Activated CD8-positive, alpha-beta memory T cell treated with anti-CD3 and anti-CD28 coated beads, Interleukin-2, amount 10 ng/mL, durations not matched to agents 7 days and 5 days (primary cell): ENCODE results near the gene SH3BGR. TPM values are rescaled to one million over a fixed set of nuclear protein-coding genes. Genes with fewer than 3 reads are reported as not detected.

Experiments used
- ATAC-seq: fragments of 150-1000 bp; cut with Tn5 transposase; one replicate; pipeline ENCODE4 v1.10.0; 2021; ENCODE audit warnings: moderate library complexity
- CTCF ChIA-PET: fragments of 350-600 bp; sonication (Branson Sonifier 250); formaldehyde crosslinking; loops from one replicate; lab custom pipeline; 2021; ENCODE audit warnings: antibody characterized with exemption; lab: Charles Lee
- DNase-seq: peaks from one replicate; pipeline ENCODE4 v3.0.0-alpha.2; 2020
- H3K27ac Mint-ChIP-seq: one replicate; pipeline ENCODE4 v1.8.0; 2021; ENCODE audit warnings: mild to moderate bottlenecking, mixed read lengths
- H3K27me3 Mint-ChIP-seq: one replicate; pipeline ENCODE4 v1.8.0; 2021; ENCODE audit warnings: mixed read lengths
- H3K36me3 Mint-ChIP-seq: one replicate; pipeline ENCODE4 v1.8.0; 2021; ENCODE audit warnings: mild to moderate bottlenecking, mixed read lengths
- H3K4me1 Mint-ChIP-seq: one replicate; pipeline ENCODE4 v1.8.0; 2021; ENCODE audit warnings: mixed read lengths
- H3K4me3 Mint-ChIP-seq: one replicate; pipeline ENCODE4 v1.8.0; 2021; ENCODE audit warnings: mild to moderate bottlenecking, moderate library complexity, mixed read lengths
- H3K9me3 Mint-ChIP-seq: one replicate; pipeline ENCODE4 v1.8.0; 2022; ENCODE audit warnings: low read depth, mixed read lengths
- total RNA-seq, 2 experiments: library from RNA; stranded (reverse); gene quantifications; one replicate each; pipeline ENCODE4 v1.2.3, GENCODE V29; 2021

Gene SH3BGR
- total RNA-seq, 2 experiments from 2014 or later = 0.93 to 1.9 TPM

DNA sequence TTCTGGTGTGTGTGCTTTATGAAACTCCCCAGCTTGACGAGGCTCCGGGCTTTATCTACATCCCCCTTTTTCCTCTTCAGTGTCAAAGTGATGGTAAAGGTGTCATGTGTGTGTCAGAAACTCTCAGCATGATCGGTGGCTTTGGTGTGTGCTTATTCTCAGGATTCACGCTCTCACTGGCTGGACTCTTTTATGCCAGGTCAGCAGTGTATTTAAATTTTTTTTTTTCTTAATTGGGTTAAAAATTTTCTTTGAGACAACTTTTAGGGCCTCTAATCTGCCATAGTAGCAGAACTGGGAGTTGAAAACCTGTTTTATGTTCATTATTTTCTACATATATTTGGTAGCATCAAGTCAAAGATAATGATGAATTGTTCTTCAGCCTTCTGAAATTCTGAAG, 21.0 kb downstream of the SH3BGR start:
- Mint-ChIP-seq H3K27ac (no peak overlapping the region), H3K4me3 (no peak overlapping the region), H3K4me1 (no peaks in the 10 kb centered on the region), H3K9me3 (no peaks in the 10 kb centered on the region), H3K27me3 (no peaks in the 10 kb centered on the region), H3K36me3 (no peaks in the 10 kb centered on the region)
- DNase-seq = no peak
- CTCF ChIA-PET = no interaction called here
- ATAC-seq = no peak

DNA sequence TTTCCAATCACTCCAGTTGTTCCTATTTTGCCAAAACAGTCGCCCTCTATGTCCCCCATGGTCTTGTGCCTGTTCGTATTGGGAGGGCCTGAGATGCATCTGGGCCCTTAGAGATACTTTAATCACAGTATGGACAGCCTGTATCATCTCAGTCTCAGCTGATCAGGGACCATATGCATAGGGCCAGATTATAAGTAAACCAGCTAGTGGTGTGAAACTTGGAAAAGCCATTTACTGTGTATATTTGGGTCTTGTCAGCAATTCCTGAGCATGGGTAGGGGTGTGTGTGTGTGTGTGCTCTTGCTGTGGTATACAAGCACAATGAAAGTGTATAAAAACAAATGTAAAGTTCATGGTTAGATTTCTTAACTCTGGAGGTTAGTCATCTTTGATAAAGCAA, 22.8 kb downstream of the SH3BGR start:
- Mint-ChIP-seq H3K4me1 (no peaks in the 10 kb centered on the region), H3K36me3 (no peaks in the 10 kb centered on the region), H3K9me3 (no peaks in the 10 kb centered on the region), H3K27ac (no peak overlapping the region), H3K4me3 (no peak overlapping the region), H3K27me3 (no peaks in the 10 kb centered on the region)
- ATAC-seq (no peak), DNase-seq (no peak)
- CTCF ChIA-PET = no interaction called here

DNA sequence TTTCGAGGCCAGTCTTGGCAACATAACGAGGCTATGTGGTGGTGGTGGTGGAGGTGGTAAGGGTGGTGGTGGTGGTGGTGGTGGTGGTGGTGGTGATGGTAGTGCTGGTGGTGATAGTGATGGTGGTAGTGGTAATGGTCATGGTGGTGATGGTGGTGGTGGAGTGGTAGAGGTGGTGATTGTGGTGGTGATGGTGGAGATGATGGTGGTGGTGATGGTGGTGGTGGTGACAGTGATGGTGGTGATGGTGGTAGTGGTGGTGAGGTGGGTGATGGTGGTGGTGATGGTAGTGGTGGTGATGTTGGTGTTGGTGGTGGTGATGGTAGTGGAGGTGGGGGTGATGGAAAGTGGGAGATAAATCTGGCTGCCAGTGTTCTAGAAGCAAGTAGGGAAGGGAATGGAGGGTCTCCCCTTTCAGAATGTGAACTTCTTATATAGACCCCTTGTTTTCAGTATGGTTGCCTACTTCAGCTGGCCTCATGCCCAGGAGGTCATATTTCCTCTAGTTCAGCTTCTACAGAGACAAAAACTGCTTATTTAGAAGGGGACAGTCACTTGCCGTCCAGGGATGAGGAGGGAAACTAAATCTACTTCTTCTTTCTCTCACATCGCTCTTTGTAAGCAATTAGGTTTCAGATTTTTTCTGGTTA, 27.5 kb downstream of the SH3BGR start:
- H3K36me3 Mint-ChIP-seq = no peaks in the 10 kb centered on the region
- ATAC-seq (no peak), DNase-seq (no peak)
- CTCF ChIA-PET = no interaction called here
- no peaks in the 10 kb centered on the region for H3K9me3 Mint-ChIP-seq
- no peaks in the 10 kb centered on the region for H3K27me3 Mint-ChIP-seq
- no peaks in the 10 kb centered on the region for H3K4me1 Mint-ChIP-seq
- H3K27ac Mint-ChIP-seq = no peak overlapping the region
- H3K4me3 Mint-ChIP-seq = no peak overlapping the region

DNA sequence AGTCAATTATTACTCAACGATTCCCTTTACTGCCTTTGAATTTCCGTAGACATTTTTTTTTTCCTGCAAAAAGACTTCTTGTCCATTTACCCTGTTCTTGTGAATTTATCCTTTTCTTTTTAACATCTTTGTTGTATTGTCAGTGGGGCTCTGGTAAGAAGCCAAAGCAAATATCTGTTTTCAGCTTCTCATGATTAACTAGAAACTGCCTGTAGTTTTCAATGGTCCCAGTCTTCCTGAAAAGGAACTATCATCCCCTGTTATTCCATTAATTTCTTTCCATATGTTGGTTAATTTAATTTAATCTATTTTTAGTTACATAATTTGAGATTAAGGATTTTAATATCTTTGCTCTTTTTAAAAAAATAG, 28.0 kb downstream of the SH3BGR start:
- Mint-ChIP-seq H3K4me1 (no peaks in the 10 kb centered on the region), H3K27me3 (no peaks in the 10 kb centered on the region), H3K9me3 (no peaks in the 10 kb centered on the region), H3K4me3 (no peak overlapping the region), H3K27ac (no peak overlapping the region), H3K36me3 (no peaks in the 10 kb centered on the region)
- DNase-seq (no peak), ATAC-seq (no peak)
- CTCF ChIA-PET = no interaction called here

DNA sequence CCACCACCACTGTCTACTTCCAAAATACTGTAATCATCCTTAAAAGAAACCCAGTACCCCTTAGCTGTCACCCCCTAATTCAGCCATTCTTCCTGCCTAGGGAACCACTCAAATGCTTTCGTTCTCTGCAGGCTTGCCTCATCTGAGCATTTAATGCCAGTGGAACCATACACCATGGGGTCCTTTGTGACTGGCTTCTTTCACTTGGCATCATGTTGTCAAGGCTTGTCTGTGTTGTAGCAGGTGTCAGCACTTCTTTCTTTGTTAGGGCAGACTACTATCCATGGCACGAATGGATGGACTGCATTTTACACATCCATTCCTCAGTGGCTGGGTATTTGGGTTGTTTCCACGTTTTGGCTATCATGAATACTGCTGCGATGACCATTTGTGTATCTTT, 28.5 kb downstream of the SH3BGR start:
- ATAC-seq (no peak), DNase-seq (no peak)
- Mint-ChIP-seq H3K27ac (no peak overlapping the region), H3K36me3 (no peaks in the 10 kb centered on the region), H3K4me3 (no peak overlapping the region), H3K4me1 (no peaks in the 10 kb centered on the region), H3K27me3 (no peaks in the 10 kb centered on the region), H3K9me3 (no peaks in the 10 kb centered on the region)
- CTCF ChIA-PET = no interaction called here

DNA sequence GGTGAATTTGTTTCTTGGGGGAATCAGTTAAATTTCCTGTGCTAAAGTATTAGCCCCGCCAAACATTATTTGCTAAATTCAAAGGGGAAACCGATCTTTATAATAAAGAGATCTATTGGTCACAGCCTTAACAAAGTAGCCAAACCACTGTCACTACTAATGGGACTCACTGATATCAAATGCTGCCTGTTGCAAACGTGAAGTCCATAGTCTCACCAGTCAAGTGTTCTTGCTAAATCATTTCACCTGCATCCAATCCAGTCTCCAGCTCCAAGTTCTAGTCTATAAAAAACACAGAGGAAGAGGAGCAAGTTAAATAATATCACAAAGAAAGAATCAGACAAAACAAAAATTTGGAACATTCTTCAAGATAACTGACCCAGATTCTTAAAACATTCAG, 30.1 kb downstream of the SH3BGR start:
- Mint-ChIP-seq H3K9me3 (no peaks in the 10 kb centered on the region), H3K4me1 (no peaks in the 10 kb centered on the region), H3K27ac (no peak overlapping the region), H3K36me3 (no peaks in the 10 kb centered on the region), H3K4me3 (no peak overlapping the region), H3K27me3 (no peaks in the 10 kb centered on the region)
- ATAC-seq = no peak
- CTCF ChIA-PET = no interaction called here
- no peak for DNase-seq

DNA sequence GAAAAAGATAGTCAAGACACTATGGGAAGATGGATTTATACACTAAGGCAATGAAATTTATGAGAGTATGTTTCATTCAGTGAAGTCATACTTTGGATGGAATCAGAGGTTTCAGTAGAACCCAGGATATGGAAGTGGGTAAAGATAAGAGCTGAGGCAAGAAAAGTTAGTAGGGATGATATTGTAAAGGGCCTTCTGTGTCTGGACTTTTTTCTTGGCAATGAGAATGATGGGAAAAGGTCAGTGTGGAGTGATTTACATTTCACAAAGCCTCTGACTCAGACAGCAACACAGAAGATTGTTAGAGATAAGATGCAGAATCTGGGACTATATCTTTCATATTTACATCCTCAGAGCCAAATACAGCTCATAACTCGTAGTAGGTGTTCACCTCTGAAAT, 32.1 kb downstream of the SH3BGR start:
- CTCF ChIA-PET = no interaction called here
- H3K4me3 Mint-ChIP-seq = no peak overlapping the region
- no peaks in the 10 kb centered on the region for H3K36me3 Mint-ChIP-seq
- DNase-seq (no peak), ATAC-seq (no peak)
- no peaks in the 10 kb centered on the region for H3K27me3 Mint-ChIP-seq
- H3K9me3 Mint-ChIP-seq = no peaks in the 10 kb centered on the region
- no peak overlapping the region for H3K27ac Mint-ChIP-seq
- H3K4me1 Mint-ChIP-seq = no peaks in the 10 kb centered on the region

DNA sequence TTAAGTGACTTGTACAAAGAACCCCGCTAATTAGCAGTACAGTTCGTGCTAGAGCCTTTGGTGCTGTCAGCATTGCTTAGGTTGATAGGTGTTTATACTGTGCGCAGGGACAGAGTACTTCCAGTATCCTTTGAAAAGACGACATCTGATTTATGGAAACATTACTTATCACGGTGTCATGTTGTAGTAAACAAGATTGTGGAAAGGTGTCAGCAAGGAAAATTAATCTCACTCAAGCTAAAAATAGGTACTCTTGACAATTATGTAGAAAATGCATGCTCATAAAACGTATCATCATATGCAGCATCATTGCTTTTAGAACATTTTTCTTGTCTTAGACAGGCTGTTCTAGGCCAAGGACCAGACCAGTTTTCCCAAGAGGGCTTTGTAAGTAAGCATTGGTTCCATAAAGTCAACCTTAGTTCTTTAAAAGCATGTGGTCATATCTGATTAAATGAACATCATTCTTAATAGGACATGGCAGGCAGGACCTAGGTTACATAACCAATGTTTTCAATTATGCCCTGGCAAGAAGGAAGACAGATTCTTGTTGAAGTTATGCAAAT, 33.0 kb downstream of the SH3BGR start:
- no peaks in the 10 kb centered on the region for H3K9me3 Mint-ChIP-seq
- CTCF ChIA-PET = no interaction called here
- ATAC-seq (no peak), DNase-seq (no peak)
- no peaks in the 10 kb centered on the region for H3K27me3 Mint-ChIP-seq
- no peak overlapping the region for H3K27ac Mint-ChIP-seq
- no peaks in the 10 kb centered on the region for H3K4me1 Mint-ChIP-seq
- no peaks in the 10 kb centered on the region for H3K36me3 Mint-ChIP-seq
- H3K4me3 Mint-ChIP-seq = no peak overlapping the region

DNA sequence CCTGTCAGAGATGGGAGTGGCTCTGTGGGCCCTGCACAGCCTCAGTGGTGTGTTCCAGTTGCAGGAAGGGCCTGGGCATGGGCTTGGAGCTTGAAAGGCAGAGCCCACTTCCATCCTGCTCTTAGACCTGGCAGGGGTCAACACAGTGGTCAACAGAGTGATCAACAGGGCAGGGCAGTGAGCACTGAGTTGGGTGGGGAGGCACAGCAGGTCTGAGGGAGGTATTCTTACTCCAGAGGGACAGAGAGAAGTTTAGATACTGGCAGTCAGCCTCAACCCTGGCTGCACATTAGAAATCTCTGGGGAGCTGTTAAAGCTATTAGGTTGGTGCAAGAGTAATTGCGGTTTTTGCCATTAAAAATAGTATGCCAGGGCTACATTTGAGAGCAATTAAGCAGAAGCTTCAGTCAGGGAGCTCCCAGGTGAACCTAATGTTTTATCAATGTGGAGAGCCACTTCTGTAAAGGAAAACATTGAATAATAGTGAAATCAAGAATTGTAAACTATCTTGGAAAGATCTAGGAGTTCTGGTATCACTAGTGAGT, 37.7 kb downstream of the SH3BGR start:
- H3K27me3 Mint-ChIP-seq = no peaks in the 10 kb centered on the region
- ATAC-seq = no peak
- no peak for DNase-seq
- H3K9me3 Mint-ChIP-seq = no peaks in the 10 kb centered on the region
- no peak overlapping the region for H3K4me3 Mint-ChIP-seq
- H3K36me3 Mint-ChIP-seq = no peaks in the 10 kb centered on the region
- no peaks in the 10 kb centered on the region for H3K4me1 Mint-ChIP-seq
- H3K27ac Mint-ChIP-seq = no peak overlapping the region
- CTCF ChIA-PET = no interaction called here

DNA sequence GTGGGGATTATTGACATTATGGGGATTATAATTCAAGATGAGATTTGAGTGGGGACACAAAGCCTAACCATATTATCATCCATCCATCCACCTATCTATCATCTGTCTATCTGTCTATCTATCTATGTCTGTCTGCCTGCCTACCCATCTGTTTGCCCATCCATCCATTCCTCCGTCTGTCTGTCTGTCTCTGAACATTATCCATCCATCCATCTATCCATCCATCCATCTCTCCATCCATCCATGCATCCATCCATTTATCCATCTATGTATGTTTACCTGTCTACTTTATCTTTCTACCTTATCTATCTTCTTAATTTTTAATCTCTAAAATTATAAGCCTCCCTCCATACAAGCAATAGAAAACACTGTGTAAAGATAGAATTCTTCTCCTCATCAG, 47.4 kb downstream of the SH3BGR start:
- CTCF ChIA-PET = no interaction called here
- H3K27ac Mint-ChIP-seq = no peak overlapping the region
- no peaks in the 10 kb centered on the region for H3K9me3 Mint-ChIP-seq
- no peak overlapping the region for H3K4me3 Mint-ChIP-seq
- no peak for ATAC-seq
- H3K4me1 Mint-ChIP-seq = no peaks in the 10 kb centered on the region
- no peak for DNase-seq
- peaks cover 2% of the 10 kb centered on the region for H3K27me3 Mint-ChIP-seq
- H3K36me3 Mint-ChIP-seq = no peaks in the 10 kb centered on the region

DNA sequence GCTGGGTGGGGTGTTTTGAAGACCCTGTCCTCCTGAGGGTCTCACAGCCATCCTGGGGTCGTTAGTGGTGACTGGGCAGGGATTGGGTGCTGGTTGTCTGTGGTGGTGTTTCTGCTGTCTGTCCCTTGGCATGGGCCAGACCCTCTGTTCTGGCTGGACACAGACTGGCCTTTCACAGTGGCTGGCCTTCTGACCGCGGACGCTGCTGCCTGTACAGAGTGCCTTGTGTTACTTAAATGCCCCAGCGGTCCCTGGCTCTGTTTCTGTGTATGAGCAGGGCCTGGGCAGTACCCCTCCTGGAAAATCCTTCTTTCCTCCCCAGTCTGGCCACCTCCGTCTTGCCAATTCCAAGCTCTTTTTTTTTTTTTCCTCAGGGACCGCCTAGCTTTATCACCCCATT, 50.9 kb downstream of the SH3BGR start:
- no peaks in the 10 kb centered on the region for H3K9me3 Mint-ChIP-seq
- H3K36me3 Mint-ChIP-seq = no peaks in the 10 kb centered on the region
- no peak overlapping the region for H3K27ac Mint-ChIP-seq
- H3K4me1 Mint-ChIP-seq = no peaks in the 10 kb centered on the region
- H3K27me3 Mint-ChIP-seq = peaks cover 2% of the 10 kb centered on the region
- CTCF ChIA-PET = no interaction called here
- no peak for DNase-seq
- H3K4me3 Mint-ChIP-seq = no peak overlapping the region
- no peak for ATAC-seq

DNA sequence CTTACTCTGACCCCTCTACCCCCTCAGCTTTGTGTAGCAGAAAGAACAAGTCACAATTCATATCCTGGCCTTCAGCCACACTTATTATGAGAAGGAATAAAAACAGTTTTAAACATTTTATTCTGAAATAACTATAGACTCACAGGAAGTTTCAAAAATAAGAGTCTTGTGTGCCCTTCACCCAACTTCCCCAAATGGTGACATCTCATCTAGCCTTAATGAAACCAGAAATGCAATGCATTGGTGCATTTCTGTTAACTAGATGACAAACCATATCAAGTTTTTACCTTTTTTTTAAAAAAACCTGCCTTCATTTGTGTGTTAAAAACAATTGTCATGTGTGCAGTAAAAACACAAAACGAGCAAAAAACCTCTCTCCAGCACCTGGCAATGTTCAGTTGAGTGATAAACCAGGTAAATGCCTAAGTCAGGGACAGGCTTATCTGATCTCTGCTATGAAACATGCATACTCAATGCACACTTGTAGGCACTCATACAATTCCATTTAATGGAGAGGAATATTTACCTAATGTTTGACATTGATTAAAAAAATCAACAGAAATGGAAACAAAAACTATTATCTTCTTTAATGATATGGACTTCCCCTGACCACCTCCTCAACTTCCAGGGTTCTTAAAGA, 51.5 kb downstream of the SH3BGR start:
- H3K4me3 Mint-ChIP-seq = no peak overlapping the region

DNA sequence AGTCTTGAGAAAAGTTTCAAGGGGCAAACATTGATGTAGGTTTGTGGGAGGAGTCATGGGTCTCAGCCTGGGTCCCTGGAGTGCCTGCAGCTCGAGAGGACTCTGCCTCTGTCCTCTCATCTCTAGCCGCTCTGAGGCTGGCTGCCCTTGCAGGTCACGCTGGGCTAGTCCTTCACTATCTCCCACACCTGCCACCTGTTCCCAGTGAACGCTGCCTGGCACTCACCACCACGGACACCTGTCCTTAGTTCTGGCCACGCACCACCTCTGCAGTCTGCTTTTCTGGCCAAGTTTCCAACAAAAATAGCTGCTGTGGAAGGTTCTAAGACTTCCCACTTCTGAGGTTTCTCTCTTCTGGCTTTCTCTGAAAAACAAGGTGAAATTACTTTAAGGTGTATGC, 52.5 kb downstream of the SH3BGR start:
- Mint-ChIP-seq H3K4me1 (no peaks in the 10 kb centered on the region), H3K27ac (no peak overlapping the region), H3K9me3 (no peaks in the 10 kb centered on the region), H3K27me3 (peaks cover under 1% of the 10 kb centered on the region), H3K4me3 (no peak overlapping the region), H3K36me3 (no peaks in the 10 kb centered on the region)
- CTCF ChIA-PET = interaction anchor here (2.0 kb wide), 1 partner anchor 14 kb away, joined by 7 read pairs; no protein-coding TSS in a partner anchor
- no peak for DNase-seq
- no peak for ATAC-seq

More for the DNA sequence above, 51.5 kb downstream of the SH3BGR start:
- CTCF ChIA-PET = no interaction called here
- DNase-seq = no peak
- Mint-ChIP-seq H3K4me1 (no peaks in the 10 kb centered on the region), H3K9me3 (no peaks in the 10 kb centered on the region), H3K27ac (no peak overlapping the region), H3K27me3 (peaks cover 2% of the 10 kb centered on the region), H3K36me3 (no peaks in the 10 kb centered on the region)
- ATAC-seq = no peak

DNA sequence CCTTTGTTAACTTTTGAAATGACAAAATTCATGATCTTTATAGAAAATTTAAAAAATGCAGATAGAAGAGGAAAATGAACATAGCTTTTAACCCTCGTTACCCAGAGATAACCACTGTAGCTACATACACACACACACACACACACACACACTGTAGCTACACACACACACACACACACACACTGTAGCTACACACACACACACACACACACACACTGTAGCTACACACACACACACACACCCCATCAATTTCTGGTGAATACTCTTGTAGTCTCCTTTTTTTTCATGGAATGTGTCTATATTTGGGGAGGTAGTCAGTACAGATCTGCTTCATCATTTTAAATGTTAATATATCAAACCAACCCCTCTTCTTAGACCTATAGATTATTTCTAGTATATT, 58.5 kb downstream of the SH3BGR start:
- Mint-ChIP-seq H3K27ac (no peak overlapping the region), H3K36me3 (no peaks in the 10 kb centered on the region), H3K4me3 (no peak overlapping the region), H3K4me1 (no peaks in the 10 kb centered on the region), H3K27me3 (no peaks in the 10 kb centered on the region), H3K9me3 (no peaks in the 10 kb centered on the region)
- no peak for ATAC-seq
- no peak for DNase-seq
- CTCF ChIA-PET = interaction anchor here (1.9 kb wide), 1 partner anchor 8 kb away, joined by 9 read pairs; no protein-coding TSS in a partner anchor
